HEK293T (cell line): ENCODE results near the gene TEX51.

Source experiments
- ARNT ChIP-seq: fragments of 450-650 bp; IDR thresholded peaks from 2 replicates; pipeline ENCODE4 v1.6.1; 2017; ENCODE audit warnings: mild to moderate bottlenecking
- ELF4 ChIP-seq: fragments of 450-650 bp; IDR thresholded peaks from 2 replicates; pipeline ENCODE4 v1.6.1; 2017; ENCODE audit warnings: antibody characterized with exemption
- FOXK2 ChIP-seq: fragments of 450-650 bp; IDR thresholded peaks from 2 replicates; pipeline ENCODE4 v1.6.1; 2016; ENCODE audit warnings: mild to moderate bottlenecking
- FOXM1 ChIP-seq: fragments of 450-650 bp; IDR thresholded peaks from 2 replicates; pipeline ENCODE4 v1.6.1; 2017; ENCODE audit warnings: mild to moderate bottlenecking, borderline replicate concordance
- HDGF ChIP-seq: fragments of 450-650 bp; IDR thresholded peaks from 2 replicates; pipeline ENCODE4 v1.6.1; 2017; ENCODE audit warnings: antibody characterized with exemption, borderline replicate concordance
- SUZ12 ChIP-seq: fragments of 450-650 bp; IDR thresholded peaks from 2 replicates; pipeline ENCODE4 v1.6.1; 2016; ENCODE audit warnings: mild to moderate bottlenecking
- ZNF384 ChIP-seq: fragments of 450-650 bp; IDR thresholded peaks from 2 replicates; pipeline ENCODE4 v1.6.1; 2016

GRCh38 chr2:126882736-126883665 lies 15.7 kb upstream of the TEX51 start:
- TF ChIP-seq FOXM1 (no peak), HDGF (no peak), FOXK2 (no peak), ELF4 (no peak), SUZ12 (no peak), ZNF384 (no peak), ARNT (no peak)
